K562 (cell line): ENCODE results near the gene DDX54. TPM values are rescaled to one million over a fixed set of nuclear protein-coding genes. Genes with fewer than 3 reads are reported as not detected.
A peak's percentile ranks its signal among the peaks of the same experiment; 100 is the strongest.

Source experiments
- BHLHE40 ChIP-seq: IDR thresholded peaks from 2 replicates; pipeline ENCODE4 v1.6.1; 2011; ENCODE audit warnings: low read length, improper control_type of control experiment
- CHCHD3 ChIP-seq: fragments of 250-450 bp; sonication (Bioruptor Pico); IDR thresholded peaks from 2 replicates; pipeline ENCODE4 v2.1.2; 2022; ENCODE audit warnings: mild to moderate bottlenecking
- COPS2 ChIP-seq: fragments of 450-650 bp; conservative IDR thresholded peaks from 2 replicates; pipeline ENCODE4 v1.6.1; 2016; ENCODE audit warnings: mild to moderate bottlenecking, moderate library complexity
- CREM ChIP-seq: IDR thresholded peaks from 2 replicates; pipeline ENCODE4 v1.6.1; 2014; ENCODE audit warnings: antibody characterized with exemption, low read depth
- DNMT1 ChIP-seq: fragments of 450-650 bp; IDR thresholded peaks from 2 replicates; pipeline ENCODE4 v1.6.1; 2016; ENCODE audit warnings: antibody characterized with exemption, mild to moderate bottlenecking
- FOXJ2 ChIP-seq: fragments of 200-800 bp; sonication (Bioruptor generic); IDR thresholded peaks from 2 replicates; pipeline ENCODE4 v1.6.1; 2016; ENCODE audit warnings: missing genetic modification characterization, missing compliant biosample characterization
- GABPA ChIP-seq: fragments of 200-800 bp; sonication (Bioruptor generic); conservative IDR thresholded peaks from 2 replicates; pipeline ENCODE4 v1.6.1; 2016; ENCODE audit warnings: low read depth, missing genetic modification characterization, missing compliant biosample characterization
- GABPB2 ChIP-seq: fragments of 250-450 bp; sonication (Bioruptor Pico); conservative IDR thresholded peaks from 2 replicates; pipeline ENCODE4 v1.5.1; 2021; ENCODE audit warnings: mild to moderate bottlenecking
- HDAC1 ChIP-seq, 2 experiments: fragments of 450-650 bp; IDR thresholded peaks; 2 replicates each; pipeline ENCODE4 v1.6.1; 2016 to 2017; ENCODE audit warnings: inconsistent platforms in 1 of 2, mild to moderate bottlenecking in 1 of 2, moderate library complexity in 1 of 2
- HOXB6 ChIP-seq: fragments of 250-450 bp; sonication (Bioruptor Pico); IDR thresholded peaks from 2 replicates; pipeline ENCODE4 v1.5.1; 2022; ENCODE audit warnings: mild to moderate bottlenecking, borderline replicate concordance
- MEIS2 ChIP-seq: fragments of 450-650 bp; IDR thresholded peaks from 2 replicates; pipeline ENCODE4 v1.6.1; 2014; ENCODE audit warnings: mild to moderate bottlenecking; ENCODE audit not compliant: partially characterized antibody
- NBN ChIP-seq: fragments of 450-650 bp; IDR thresholded peaks from 2 replicates; pipeline ENCODE4 v1.6.1; 2016; ENCODE audit warnings: low read depth, mild to moderate bottlenecking
- NR2C2 ChIP-seq, 2 experiments: fragments of 200-800 bp in 1 of 2; sonication (Bioruptor generic) in 1 of 2; sonication (generic) in 1 of 2; formaldehyde crosslinking in 1 of 2; IDR thresholded peaks; 2 replicates each; pipeline versions ENCODE4 v1.6.1 to v1.8.0; 2016 to 2022; ENCODE audit warnings: mild to moderate bottlenecking in 1 of 2, missing compliant biosample characterization in 1 of 2, missing genetic modification characterization in 1 of 2, missing genetic modification reagents in 1 of 2
- NR4A1 ChIP-seq, 2 experiments: fragments of 250-450 bp in 1 of 2; fragments of 450-650 bp in 1 of 2; sonication (Bioruptor Pico) in 1 of 2; IDR thresholded peaks; 2 replicates each; pipeline versions ENCODE4 v1.4.0 to v1.6.1; 2016 to 2020; ENCODE audit warnings: mild to moderate bottlenecking in 2 of 2, missing compliant biosample characterization in 1 of 2, missing genetic modification characterization in 1 of 2, moderate library complexity in 1 of 2
- PHB2 ChIP-seq: fragments of 450-650 bp; IDR thresholded peaks from 2 replicates; pipeline ENCODE4 v1.6.1; 2017; ENCODE audit warnings: low read depth
- PRMT5 ChIP-seq: sonication (generic); formaldehyde crosslinking; IDR thresholded peaks from 2 replicates; pipeline ENCODE4 v1.5.0; 2020; ENCODE audit warnings: missing genetic modification reagents
- RUNX1 ChIP-seq: sonication (generic); IDR thresholded peaks from 2 replicates; pipeline ENCODE4 v1.6.1; 2016; ENCODE audit warnings: antibody characterized with exemption, low read depth
- SMAD1 ChIP-seq: fragments of 150-350 bp; IDR thresholded peaks from 2 replicates; pipeline ENCODE4 v1.6.1; 2014; ENCODE audit warnings: low read length, low read depth; ENCODE audit not compliant: partially characterized antibody
- SNRNP70 ChIP-seq: fragments of 200-400 bp; formaldehyde crosslinking; optimal IDR thresholded peaks from 2 replicates; pipeline ENCODE3; 2017; ENCODE audit warnings: low read depth, low read length
- ZNF140 ChIP-seq: fragments of 250-450 bp; sonication (Bioruptor Pico); IDR thresholded peaks from 2 replicates; pipeline ENCODE4 v1.8.0; 2021; ENCODE audit warnings: moderate library complexity, mild to moderate bottlenecking, inconsistent platforms
- ZNF184 ChIP-seq: sonication (generic); formaldehyde crosslinking; IDR thresholded peaks from 2 replicates; pipeline ENCODE4 v1.5.0; 2020; ENCODE audit warnings: missing genetic modification reagents
- ZNF239 ChIP-seq: fragments of 250-450 bp; sonication (Bioruptor Pico); IDR thresholded peaks from 2 replicates; pipeline ENCODE4 v1.4.0; 2020; ENCODE audit warnings: mild to moderate bottlenecking
- ZNF311 ChIP-seq: fragments of 250-450 bp; sonication (Bioruptor Pico); IDR thresholded peaks from 2 replicates; pipeline ENCODE4 v1.4.0; 2020; ENCODE audit warnings: mild to moderate bottlenecking, moderate library complexity
- ZNF384 ChIP-seq: IDR thresholded peaks from 2 replicates; pipeline ENCODE4 v1.6.1; 2012; ENCODE audit warnings: low read depth, low read length, improper control_type of control experiment
- polyA plus RNA-seq, 8 experiments: library from polyadenylated mRNA; depleted of rRNA in 4 of 8; stranded (reverse) in 5 of 8; unstranded in 3 of 8; fragments of >200 nt; fragmentation: Nextera tagmentation in 2 of 8; fragmentation: Illumina TruSeq in 1 of 8; extraction: Ambion mirVana in 2 of 8; extraction: Trizol in 1 of 8; gene quantifications; 2 replicates each; pipeline versions ENCODE4 v1.2.1 to v1.2.3, GENCODE V29; 2011 to 2014; ENCODE audit warnings: inconsistent platforms in 1 of 8, missing spikeins in 1 of 8
- total RNA-seq, 7 experiments: library from RNA; depleted of rRNA in 6 of 7; stranded (reverse); fragments of >200 nt in 6 of 7; fragmentation: Illumina TruSeq in 2 of 7; extraction: Trizol in 2 of 7; gene quantifications; 2 replicates each; pipeline versions ENCODE4 v1.2.1 to v1.2.3, GENCODE V29; 2011 to 2021; ENCODE audit warnings: low replicate concordance in 1 of 7
- TF ChIP-seq, protein P1 (sequence below): sonication (generic); IDR thresholded peaks from 2 replicates; pipeline ENCODE4 v1.6.1; 2016
- TF ChIP-seq, protein P2 (sequence below): fragments of 450-650 bp; IDR thresholded peaks from 2 replicates; pipeline ENCODE4 v1.6.1; 2016; ENCODE audit warnings: antibody characterized with exemption
- TF ChIP-seq, protein P3 (sequence below): fragments of 250-450 bp; sonication (Bioruptor Pico); IDR thresholded peaks from 2 replicates; pipeline ENCODE4 v1.4.0; 2020; ENCODE audit warnings: mild to moderate bottlenecking, moderate library complexity

DDX54 gene
- total and polyA plus RNA-seq, 9 of the 15 experiments (the other 6 are each of a cell fraction or from before 2014, with no cell fraction given): 1.4 to 135 (median 51.4) TPM

GRCh38 chr12:113222730-113223531, 37.7 kb upstream of the DDX54 start (continued):
- no peak for TF ChIP-seq GABPA (tag)
- peak; percentile 62 for TF ChIP-seq MEIS2
- TF ChIP-seq SNRNP70: no peak
- no peak for TF ChIP-seq PRMT5 (CRISPR knock-in tag)
- TF ChIP-seq, protein P1, sequence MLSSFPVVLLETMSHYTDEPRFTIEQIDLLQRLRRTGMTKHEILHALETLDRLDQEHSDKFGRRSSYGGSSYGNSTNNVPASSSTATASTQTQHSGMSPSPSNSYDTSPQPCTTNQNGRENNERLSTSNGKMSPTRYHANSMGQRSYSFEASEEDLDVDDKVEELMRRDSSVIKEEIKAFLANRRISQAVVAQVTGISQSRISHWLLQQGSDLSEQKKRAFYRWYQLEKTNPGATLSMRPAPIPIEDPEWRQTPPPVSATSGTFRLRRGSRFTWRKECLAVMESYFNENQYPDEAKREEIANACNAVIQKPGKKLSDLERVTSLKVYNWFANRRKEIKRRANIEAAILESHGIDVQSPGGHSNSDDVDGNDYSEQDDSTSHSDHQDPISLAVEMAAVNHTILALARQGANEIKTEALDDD: 0 out of 2 replicates have a peak, but pooled peaks have one; percentile 31
- no peak for TF ChIP-seq NR4A1 (CRISPR knock-in tag; IDR thresholded peaks at IDR 0.05)
- no peak for TF ChIP-seq NR4A1 (tag; IDR thresholded peaks at IDR 0.05)
- TF ChIP-seq ZNF140 (CRISPR knock-in tag): no peak
- no peak for TF ChIP-seq NBN
- no peak for TF ChIP-seq NR2C2 (CRISPR knock-in tag; IDR thresholded peaks at IDR 0.05)
- peak; percentile 50 for TF ChIP-seq NR2C2 (tag; IDR thresholded peaks at IDR 0.05)
- no peak; a peak in 1 of 4 replicates for TF ChIP-seq HDAC1 (IDR thresholded peaks at IDR 0.05)
- no peak for TF ChIP-seq RUNX1
- no peak for TF ChIP-seq BHLHE40
- TF ChIP-seq DNMT1: no peak
- no peak for TF ChIP-seq SMAD1
- no peak for TF ChIP-seq COPS2
- no peak for TF ChIP-seq ZNF311
- TF ChIP-seq, protein P2, sequence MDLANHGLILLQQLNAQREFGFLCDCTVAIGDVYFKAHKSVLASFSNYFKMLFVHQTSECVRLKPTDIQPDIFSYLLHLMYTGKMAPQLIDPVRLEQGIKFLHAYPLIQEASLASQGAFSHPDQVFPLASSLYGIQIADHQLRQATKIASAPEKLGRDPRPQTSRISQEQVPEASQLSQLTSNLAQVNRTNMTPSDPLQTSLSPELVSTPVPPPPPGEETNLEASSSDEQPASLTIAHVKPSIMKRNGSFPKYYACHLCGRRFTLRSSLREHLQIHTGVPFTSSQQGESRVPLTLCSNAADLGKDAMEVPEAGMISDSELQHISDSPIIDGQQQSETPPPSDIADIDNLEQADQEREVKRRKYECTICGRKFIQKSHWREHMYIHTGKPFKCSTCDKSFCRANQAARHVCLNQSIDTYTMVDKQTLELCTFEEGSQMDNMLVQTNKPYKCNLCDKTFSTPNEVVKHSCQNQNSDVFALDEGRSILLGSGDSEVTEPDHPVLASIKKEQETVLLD: no peak
- no peak for TF ChIP-seq HOXB6 (CRISPR knock-in tag)
- no peak for TF ChIP-seq PHB2
- no peak for TF ChIP-seq ZNF184 (CRISPR knock-in tag)
- TF ChIP-seq GABPB2 (CRISPR knock-in tag): no peak
- peak; percentile 25; the same call in 1 of the 2 replicates for TF ChIP-seq ZNF384
- no peak for TF ChIP-seq ZNF239
- TF ChIP-seq CREM: no peak
- TF ChIP-seq, protein P3, sequence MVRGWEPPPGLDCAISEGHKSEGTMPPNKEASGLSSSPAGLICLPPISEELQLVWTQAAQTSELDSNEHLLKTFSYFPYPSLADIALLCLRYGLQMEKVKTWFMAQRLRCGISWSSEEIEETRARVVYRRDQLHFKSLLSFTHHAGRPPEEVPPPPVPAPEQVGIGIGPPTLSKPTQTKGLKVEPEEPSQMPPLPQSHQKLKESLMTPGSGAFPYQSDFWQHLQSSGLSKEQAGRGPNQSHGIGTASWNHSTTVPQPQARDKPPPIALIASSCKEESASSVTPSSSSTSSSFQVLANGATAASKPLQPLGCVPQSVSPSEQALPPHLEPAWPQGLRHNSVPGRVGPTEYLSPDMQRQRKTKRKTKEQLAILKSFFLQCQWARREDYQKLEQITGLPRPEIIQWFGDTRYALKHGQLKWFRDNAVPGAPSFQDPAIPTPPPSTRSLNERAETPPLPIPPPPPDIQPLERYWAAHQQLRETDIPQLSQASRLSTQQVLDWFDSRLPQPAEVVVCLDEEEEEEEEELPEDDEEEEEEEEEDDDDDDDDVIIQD (CRISPR knock-in tag): no peak
- TF ChIP-seq FOXJ2: no peak
- TF ChIP-seq CHCHD3 (CRISPR knock-in tag): no peak
